GM12865 (cell line): Measurements from ENCODE around the gene GALNT18.

Experiments
- DNase-seq: peaks from one replicate; pipeline ENCODE4 v3.0.0; 2010; ENCODE audit warnings: low read depth
- H3K4me3 ChIP-seq: 2 replicates; pipeline ENCODE4 v1.5.1; 2011; ENCODE audit warnings: mild to moderate bottlenecking, low read depth, low read length, control low read depth
- CTCF ChIP-seq: IDR thresholded peaks from 2 replicates; pipeline ENCODE4 v1.5.1; 2011; ENCODE audit warnings: low read length, control low read depth, low read depth, inconsistent platforms; ENCODE audit not compliant: insufficient read depth; ENCODE audit errors: missing control alignments

The GALNT18 gene

GRCh38 chr11:11579012-11579988 is 42.5 kb downstream of the GALNT18 start:
- H3K4me3 ChIP-seq, result no peak overlapping the region
- TF ChIP-seq CTCF, result no peak
- DNase-seq, result no peak

GRCh38 chr11:11577932-11578911 is 43.6 kb downstream of the GALNT18 start:
- H3K4me3 ChIP-seq, result no peak overlapping the region
- no peak for TF ChIP-seq CTCF
- DNase-seq, result no peak

DNA sequence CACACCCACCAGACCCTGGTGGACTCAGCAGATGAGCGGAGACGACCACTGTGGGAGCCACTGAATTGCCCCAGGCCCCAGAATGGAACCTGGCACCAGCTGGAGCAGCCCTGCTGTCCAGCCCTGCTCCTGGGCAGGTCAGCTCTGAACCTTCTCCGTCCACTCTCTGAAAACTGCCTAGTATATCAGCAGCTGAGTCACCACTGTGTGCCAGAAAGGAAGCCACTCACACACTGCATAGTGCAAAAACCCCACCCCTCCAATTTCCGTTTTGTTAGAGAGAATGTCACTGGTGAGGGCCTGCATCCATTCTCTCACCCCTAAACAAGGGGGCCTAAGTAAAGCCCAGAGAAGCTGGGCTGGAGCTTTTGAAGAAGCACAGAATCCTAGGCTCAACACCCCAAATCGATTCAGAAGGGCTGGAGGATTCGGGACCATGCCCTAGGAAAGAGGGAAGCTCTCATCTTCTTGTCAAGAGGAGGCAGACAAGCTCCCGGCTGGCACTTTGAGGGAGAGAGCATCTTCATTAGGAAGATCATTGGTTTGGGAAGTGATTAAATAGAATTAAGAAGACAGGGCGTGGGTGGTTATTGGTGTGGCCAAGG is 44.5 kb downstream of the GALNT18 start:
- TF ChIP-seq CTCF, result no peak
- DNase-seq, result no peak
- H3K4me3 ChIP-seq, result no peak overlapping the region

GRCh38 chr11:11574373-11575287 is 47.2 kb downstream of the GALNT18 start:
- no peak overlapping the region for H3K4me3 ChIP-seq
- no peak for DNase-seq
- TF ChIP-seq CTCF, result no peak

- no peak for DNase-seq
- H3K4me3 ChIP-seq, result no peak overlapping the region
- no peak for TF ChIP-seq CTCF
Measured at GRCh38 chr11:11572386-11572785, 49.4 kb downstream of the GALNT18 start.
